ENCODE measurements around the gene UBD.
A peak's percentile ranks its signal among the peaks of the same experiment; 100 is the strongest.

UBD gene

DNA sequence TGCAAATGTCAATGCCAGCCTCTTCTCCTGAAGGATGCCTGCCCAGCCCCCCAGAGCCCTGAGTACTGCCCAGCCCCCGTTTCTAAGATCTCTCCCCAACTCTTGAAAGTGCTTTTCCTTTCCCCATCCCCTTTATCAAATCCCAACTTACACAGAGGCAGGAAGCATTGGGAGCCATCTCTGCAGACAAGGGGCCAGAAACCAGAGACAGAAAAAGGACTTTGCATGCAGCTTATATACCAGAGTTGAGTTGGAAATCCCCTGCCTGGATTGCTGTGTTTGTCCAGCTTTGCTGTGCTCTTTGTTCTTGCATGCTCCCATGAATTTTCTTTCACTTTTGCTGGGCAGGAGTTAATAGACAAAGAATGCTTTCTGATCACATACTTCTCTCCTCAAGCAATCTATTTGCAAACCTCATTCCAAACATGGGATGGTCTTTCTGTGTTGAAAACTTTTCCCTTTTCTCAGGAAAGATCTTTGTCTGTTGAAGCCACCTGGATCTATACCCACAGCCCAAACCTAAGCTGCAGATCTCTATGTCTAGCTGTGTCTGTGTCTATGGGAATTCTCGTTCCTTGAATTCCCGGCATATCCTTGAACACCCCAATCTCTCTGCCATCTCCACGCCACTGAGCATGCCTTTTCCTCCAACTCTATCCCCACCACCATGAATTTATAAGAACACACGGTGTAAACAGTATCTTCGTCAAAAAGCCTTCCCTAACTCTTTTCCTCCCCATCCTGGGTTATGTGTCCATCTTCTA, at the start of gene UBD:
Gene UBD (minus strand): TSS at position 209 of the 764 bp plus-strand sequence. CDS start 31 bp downstream, at position 178.
- no peak for DNase-seq

DNA sequence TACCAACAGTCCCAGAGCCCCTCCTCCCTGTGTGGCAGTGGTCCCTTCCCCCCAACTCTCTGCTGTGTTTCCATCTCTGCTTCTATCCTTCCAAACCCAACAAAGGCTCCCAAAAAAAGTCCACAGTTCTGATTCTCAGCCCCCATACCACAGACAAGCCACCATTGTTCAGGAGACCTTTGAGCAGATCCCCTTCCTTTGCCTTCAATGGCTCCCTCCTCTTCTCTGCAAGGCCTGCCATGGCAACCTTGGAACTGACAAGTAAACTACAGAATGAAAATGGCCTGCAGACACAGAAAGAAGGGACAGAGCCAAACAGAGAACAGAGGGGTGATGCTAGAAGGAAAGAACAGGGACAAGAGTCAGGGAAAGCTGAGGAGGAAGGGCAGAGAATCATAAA, 48.6 kb upstream of the UBD start:
- no peak for DNase-seq

DNA sequence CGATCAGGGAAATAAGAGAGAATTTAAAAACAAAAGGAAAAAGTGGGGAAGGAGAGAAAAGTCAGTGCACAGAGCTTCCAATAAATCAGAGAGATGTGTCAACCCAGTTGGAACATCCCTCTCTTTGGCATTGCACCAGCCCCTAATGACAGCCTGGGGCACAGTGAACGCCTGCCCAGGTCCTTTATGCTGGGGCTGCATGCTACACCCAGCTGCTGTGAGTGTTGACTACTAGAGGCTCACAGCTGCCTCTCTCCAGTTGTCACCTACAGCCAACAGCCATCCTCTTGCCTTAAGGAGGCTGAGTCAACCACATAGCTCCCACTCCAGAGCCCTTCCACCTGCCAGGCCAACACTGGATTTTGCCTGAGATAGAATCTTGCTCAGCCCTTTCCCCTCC, 44.4 kb upstream of the UBD start:
- DNase-seq = no peak

DNA sequence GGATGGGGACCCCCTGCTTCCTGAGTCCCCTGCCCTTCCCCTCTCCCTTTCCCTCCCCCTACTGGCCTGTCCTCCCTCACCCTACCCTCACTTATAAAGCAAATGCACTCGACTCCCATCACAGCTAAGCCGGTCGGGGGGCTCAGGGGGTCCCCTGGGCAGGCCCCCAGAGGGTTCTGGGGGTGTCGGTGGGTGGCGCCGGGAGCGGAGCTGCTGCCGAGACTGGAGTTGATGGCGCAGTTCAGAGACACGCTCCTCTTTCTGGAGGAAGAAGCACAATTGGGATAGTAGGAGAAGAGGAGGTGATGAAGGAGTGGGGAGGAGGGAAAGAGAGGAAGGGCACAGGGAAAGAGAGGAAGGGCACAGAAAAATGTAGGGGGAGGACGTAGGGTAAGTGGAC, 43.9 kb upstream of the UBD start:
- no peak for DNase-seq

DNA sequence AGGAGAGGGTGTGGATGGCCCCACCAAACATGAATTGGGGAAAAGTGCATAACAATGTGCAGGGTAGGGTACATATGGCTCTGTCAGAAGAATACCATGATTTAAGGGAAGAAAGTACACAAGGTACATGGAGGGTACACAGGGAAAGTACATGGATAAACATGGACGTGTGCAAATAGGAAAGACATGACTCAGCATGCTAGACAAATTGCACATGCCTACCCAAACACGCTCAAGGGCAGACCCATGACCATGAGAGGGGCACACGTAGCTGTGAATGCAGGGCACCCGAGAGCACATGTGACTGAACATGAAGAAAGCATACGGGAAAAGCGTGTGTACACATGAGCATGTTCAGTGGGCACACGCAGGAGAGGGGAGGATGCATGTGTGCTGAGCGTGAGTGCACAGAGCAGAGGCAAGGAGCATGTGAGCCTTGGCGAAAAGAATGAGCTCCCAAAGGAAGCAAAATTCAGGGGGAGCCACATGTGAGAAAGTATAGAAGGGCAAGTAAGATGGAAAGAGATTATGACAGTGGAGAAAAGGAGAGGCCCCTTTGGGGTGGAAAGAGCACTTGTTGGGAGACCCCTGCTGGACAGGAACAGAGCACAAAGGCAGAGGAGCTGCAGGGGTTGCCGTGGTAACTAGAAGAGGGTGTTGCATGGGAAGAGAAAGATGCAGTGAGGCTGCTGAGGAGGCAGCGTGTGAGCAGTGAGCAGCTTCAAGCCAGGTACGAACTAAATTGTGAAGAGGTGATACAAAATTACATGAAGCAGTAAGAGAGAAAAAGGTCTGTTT, 43.2 kb upstream of the UBD start:
- no peak for DNase-seq

DNA sequence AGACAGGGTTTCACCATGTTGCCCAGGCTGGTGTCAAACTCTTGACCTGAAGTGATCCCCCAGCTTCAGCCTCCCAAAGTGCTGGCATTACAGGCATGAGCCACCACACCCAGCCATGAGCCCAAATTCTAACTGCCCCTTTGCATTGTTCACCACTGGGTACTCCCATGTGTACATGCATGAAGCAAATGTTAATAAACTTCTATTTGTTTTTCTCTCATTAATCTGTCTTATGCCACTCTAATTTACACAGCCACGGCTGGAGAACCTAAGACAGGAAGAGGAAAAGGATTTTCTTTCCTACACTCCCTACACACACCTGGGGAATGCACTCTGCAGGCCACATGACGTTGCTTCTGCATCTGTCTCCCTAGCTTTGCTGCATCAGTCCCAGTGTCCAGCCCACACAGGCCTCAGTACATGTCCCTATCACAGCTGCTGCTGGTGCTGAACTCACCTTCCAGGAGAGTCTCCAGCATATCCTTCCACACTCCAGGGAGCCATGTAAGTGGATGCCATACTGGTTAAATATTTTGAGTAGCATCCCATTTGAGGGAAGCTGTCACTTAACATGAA, 38.7 kb upstream of the UBD start:
- no peak for DNase-seq

DNA sequence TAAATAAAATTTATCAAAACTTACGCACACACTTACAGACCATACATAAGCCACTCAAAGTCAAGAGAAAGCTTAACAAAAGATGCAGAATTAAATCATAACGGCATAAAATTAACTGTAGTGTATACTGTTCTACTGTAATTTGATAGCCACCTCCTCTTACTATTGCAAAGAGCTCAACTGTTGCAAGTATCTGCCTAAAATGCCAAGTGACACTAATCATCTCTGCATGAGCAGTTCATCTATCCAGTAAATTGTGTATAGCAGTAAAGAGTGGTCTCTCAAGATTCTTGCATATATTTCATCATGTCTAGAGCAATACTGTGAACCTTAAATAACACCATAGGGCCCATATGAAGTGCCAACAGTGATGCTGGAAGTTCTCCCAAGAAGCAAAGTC, 37.7 kb upstream of the UBD start:
- DNase-seq = no peak

DNA sequence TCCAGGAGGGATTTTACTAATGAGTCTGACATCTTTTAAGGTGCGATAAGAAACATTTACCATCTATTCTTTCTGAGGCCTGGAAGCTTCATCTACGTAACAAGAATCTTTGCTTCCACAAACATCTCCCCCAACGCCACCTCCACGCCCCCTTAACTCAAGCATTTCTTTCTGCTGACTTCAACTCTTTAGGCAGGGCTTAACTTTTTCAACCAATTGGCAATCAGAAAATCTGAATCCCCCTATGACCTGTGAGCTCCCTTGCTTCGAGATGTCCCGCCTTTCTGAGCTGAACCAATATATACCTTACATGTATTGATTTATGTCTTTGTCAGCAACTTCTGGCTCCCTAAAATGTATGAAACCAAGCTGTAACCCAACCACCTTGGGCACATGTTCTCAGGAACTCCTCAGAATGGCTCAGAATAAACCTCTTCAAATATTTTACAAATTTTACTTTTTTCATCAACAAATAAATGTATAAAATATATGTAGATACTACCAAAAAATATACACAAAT, 36.9 kb upstream of the UBD start:
- DNase-seq = no peak

DNA sequence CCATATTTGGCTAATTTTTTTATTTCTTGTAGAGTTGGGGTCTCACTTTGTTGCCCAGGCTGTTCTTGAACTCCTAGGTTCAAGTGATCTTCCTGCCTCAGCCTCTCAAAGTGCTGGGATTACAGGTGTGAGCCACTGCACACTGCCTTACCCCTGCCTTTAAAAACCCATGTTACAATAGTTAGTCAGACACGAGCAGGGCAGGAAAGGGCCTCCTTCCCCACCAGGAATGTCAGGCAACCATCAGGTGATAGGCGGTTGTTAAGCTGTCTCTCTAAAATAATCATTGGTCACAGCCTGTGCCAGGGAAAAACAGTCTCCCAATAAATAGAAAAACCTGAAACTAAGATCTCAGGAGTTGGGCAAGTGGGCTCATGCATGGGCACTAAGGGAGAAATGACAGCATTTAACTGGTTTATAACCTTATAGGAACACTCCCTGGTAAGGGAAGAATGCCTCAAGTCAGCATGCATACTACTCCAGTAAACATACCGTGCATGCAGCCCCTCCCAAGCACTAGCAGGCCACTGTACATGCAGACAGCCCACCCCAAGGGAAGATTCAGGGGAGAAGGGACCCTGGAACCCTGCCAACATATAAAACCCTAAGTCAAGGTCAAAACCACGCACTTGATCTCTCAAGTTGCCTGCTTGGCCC, 33.8 kb upstream of the UBD start:
- no peak for DNase-seq

DNA sequence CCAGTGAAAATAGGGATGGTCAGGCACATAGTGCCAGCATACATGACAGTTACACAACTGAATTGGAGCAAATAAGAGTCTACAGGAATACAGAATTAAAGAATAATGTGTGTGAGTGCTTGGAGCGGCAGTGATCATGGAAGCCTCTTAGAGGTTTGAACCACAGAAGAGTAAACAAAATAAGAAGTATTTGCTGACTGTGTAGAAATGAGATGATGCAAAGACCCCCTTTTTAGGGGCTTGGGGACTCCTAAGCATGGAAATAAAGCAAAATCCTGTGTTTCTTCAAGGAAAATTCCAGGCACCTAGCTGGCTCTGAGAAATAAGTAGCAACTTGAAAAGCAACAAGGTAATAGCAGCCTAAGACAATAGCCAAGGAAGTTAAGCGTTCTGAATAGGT, 32.1 kb upstream of the UBD start:
- DNase-seq = no peak

DNA sequence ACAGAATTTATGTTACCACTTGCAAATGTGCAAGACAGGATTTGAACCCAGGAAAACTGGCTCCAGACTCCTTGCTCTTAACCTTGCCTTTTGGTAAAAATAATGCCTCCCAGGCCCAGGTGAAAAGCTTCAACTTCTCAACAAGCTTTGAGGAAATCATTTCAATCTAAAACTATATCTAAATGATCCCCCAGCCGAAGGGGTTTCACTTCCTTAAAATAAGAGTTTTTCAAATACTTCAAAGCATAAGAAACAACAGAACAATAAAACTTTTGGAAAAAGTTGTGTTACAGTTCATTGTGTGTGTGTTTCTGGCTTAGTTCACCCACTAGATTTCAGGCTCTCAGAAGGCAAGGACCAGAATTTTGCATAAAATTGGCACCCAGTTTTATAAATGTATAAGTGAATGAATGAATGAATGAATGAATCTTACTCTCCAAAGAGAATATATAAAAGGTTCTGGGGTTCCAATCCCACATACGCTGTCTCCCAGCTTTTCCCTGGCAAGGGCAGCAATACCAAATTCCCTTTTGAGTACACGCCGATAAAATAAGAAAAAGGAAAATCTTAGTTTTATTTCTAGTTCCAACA, 30.8 kb upstream of the UBD start:
- DNase-seq = no peak

DNA sequence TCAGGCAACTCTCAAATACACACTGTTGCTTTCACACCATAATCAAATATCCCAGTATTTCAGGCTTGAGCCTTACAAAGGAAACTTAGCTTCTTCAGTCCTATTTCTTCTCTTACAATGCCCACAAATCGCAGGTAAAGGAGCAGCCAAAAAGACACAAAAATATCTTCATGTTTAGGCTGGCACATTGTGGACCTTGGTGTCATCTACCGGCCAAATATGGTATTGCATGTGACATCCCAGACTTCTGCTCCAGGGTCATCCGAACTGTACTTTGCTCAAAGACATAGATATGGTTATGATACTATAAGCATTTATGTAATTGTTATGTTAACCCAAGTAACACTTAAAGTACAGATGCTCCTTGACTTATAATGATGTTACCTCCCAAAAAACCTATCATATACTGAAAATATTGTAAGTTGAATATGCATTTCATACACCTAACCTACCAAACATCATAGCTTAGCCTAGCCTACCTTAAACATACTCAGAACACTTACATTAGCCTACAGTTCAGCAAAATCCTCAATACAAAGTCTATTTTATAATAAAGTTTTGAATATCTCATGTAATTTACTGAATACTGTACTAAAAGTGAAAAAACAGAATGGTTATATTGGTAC, 30.0 kb upstream of the UBD start:
- DNase-seq = peak; percentile 39 to 67

DNA sequence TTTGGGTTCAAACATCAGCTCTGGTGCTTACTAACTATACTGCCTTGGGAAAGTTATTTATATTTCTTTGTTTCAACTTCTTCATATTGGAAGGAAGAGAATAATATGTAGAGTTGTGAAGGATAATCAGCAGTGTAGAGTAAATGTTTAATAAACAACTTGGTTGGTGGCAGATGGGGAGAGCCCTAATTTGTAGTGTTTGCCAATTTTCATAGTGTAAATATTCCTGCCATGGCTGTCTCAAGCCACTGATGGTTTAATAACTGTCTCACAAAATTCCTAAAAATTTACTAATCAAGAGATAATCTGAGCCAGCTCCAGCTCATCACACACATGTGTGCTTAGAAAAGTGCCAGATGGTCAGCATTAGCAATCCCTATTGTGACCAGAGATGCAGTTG, 25.3 kb upstream of the UBD start, which contains the start of gene OR2H2:
Gene OR2H2 (plus strand): TSS at position 301 of the 400 bp plus-strand sequence. CDS start 2,824 bp downstream, outside the sequence.
- no peak for DNase-seq

DNA sequence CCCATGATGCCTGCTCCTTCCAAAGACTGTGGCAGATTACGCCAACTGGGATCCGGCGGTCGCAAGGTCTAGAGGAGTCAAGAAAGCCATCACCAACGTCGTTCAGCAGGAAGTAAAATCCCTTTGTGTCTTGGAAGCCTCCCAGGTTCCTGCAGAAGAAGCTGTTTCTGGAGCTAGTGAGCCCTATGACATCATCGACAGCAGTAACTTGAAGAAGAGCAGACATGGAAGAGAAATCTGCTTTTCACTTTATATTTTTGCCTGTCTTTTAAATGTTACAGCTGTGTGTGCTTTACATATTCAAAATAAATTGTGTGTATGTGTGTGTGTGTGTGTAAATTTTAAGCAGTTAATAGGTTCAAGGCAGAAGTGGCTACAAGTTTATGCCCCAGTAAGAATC, 18.0 kb upstream of the UBD start:
- DNase-seq = no peak

DNA sequence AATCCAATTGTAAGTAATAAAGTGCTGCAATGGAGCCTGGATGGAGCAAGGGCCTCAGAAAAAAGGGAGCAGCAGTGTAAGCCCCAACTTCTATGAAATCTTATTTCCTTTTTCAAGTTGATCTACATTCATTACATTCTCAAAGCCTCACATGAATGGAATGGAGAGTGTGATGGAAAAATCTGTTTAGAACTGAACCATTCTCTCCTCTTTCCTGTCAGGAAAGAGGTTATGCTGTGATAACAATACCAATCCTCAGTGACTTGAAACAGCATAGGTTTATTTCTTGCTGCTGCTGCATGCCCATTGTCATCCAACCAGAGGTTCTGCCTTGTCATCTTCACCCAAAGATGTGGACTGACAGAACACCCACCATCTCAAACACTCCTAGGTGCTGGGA, 16.5 kb upstream of the UBD start:
- DNase-seq = no peak

DNA sequence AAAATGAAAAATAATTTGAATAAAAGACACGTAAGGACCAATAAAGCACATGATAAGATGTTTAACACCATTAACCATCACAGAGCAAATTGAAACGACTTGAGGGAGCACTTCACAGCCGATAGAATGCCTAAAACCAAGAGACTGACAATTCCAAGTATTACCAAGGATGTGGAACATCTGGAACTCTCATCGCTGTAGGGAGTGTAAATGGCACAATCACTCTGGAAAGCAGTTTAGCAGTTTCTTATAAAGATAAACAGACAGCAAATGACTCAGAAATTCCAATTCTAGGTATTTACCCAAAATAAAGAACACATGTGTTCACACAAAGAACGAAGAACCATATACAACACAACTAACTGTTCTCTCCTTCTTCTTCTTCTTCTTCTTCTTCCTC, 8.5 kb upstream of the UBD start:
- no peak for DNase-seq

DNA sequence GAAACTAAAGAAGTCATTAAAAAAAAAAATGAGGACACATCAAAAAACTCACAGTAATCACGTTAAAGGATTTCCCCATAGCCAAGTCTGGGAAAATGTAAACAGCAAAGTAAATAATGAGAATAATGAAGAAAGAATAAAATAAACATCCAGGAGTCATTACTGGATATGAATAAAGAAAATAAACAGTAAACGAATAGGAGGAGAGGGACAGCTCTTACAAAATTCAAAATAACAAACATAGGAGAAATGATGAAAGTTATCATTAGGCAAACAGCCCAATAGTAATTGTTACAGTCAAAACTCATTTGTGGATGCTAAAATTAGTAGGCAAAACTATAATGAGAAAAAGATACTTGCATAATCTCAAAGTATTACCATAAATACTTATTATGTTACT, 8.0 kb upstream of the UBD start:
- DNase-seq = no peak

DNA sequence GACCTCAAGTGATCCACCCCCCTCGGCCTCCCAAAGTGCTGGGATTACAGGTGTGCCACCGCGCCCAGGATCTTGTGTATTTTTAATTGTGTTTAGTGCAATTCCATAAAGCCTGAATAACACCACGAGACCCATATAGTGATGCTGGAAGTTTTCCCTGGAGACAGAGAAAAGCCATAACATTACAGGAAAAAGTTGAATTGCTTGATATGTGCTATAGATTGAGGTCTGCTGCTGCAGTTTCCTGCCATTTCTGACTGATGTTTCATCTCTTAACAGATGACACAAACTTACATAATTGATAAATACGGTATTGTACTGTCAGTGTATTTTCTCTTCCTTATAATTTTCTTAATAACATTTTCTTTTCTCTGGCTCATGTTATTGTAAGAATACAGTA, 7.3 kb upstream of the UBD start:
- no peak for DNase-seq

DNA sequence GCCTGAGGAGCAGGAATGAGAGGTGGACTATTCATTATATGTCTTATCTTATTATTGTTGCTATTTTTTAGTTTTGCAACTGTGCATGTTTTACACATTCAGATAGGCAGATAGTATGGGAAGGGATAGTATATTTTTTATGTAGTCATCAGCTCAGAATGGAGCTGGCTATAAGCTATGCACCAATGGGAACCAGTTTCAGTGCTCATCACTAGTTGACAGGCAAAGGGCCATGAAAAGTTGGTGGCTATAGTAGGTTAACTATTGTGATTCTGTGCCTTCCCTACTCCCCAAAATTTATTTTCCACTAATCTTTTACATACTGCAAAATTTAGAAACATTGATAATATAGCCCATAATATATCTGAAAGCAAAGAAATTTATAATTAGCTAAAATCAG, 5.3 kb upstream of the UBD start:
- DNase-seq = no peak

DNA sequence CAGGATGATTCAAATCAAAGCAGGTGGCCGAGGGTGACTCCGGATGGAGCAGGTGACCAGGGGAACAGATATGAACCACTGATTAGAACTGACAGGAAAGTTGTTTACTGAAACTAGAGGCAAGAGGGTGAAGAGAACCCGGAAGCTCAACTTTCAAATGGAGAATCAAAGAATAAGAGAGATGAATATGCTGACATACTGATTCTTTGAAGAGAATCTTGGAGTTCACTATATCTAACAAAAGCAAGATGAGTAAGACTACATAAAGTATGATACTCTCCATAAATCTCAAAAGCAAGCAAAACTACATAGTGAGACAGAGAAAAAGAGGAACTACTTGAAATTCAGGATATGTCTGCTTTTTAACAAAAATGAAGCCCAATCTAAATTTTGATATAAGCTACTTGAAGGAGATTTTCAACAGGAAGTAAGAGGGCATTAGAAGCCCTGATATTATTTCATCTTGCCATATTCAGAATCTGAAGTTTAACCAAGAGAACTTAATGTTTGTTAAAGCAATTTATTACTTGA, 4.0 kb upstream of the UBD start:
- no peak for DNase-seq

DNA sequence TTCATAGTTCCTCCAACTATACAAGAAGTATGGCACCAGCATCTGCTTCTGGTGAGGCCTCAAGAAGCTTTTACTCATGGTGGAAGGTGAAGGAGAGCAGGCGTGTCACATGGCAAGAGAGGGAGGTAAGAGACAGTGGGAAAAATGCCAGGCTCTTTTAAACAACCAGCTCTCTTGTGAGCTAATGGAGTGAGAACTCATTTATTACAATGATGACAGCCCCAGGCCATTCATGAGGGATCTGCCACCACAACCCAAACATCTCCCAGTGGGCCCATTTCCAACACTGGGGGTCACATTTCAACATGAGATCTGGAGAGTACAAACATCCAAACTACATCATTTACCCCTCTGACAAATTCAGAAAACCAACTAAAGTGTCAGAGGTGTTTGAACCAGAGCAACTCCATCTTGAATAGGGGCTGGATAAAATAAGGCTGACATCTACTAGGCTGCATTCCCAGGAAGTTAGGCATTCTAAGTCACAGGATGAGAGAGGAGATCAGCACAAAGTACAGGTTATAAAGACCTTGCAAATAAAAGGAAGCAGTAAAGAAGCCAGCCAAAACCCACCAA, 2.2 kb upstream of the UBD start:
- DNase-seq = no peak

DNA sequence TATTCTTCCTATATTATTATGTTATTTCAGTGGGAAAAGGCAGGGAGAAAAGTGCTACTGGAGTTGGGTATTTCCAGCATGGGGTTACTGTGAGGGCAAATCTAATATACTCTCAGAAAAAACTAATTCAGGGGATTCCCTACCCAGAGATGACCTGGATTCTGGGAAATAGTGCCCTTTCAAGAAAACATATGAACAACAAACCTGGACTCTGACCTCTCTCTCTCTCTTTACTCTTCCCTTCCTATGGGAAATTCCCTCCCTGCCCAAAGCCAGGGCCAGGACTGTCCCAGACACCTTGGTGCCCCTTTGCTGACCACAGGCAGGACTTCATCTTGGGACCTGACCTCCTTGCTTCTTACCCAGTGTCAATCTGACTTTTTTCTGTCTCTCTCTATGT, 1.6 kb upstream of the UBD start:
- DNase-seq = no peak
